ENCODE data around the gene PLEKHN1.

GRCh38 chr1:980137-980571 is 13.9 kb downstream of the PLEKHN1 start:
- TF ChIP-seq POLR2AphosphoS5 (IDR thresholded peaks at IDR 0.05; ENCODE audit: borderline replicate concordance, low read depth, low read length) (no peak), FOXP2 (optimal IDR thresholded peaks at IDR 0.05; ENCODE audit: control extremely low read depth, extremely low read length, insufficient read depth) (no peak)

Measured in SK-N-MC (cell line).